Inferior parietal cortex (tissue), 1 donor: ENCODE measurements around the gene MRM2.

Source experiments
- DNase-seq: peaks from one replicate; pipeline ENCODE4 v3.0.0-alpha.2; 2016; ENCODE audit errors: extremely low spot score

MRM2 gene

DNA sequence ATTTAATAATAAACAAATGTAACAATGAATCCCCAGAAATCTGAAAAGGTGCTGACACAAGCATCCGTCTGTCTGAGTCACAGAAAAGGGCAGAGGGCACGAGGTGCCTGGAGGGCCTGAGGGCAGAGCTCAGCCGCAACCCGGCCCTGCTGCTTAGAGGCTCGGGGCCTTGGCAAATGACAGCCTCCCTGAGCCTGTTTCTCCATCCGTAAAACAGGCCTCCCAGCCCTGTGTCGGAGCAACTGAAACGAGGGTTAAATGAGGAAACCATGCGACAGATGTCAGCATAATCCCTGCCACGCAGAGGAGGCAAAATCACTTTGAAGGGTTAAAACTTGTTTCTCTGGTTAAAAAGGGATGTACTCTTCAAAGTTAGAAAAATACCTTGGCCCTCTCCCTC is 24.9 kb upstream of the MRM2 start:
- DNase-seq = no peak

DNA sequence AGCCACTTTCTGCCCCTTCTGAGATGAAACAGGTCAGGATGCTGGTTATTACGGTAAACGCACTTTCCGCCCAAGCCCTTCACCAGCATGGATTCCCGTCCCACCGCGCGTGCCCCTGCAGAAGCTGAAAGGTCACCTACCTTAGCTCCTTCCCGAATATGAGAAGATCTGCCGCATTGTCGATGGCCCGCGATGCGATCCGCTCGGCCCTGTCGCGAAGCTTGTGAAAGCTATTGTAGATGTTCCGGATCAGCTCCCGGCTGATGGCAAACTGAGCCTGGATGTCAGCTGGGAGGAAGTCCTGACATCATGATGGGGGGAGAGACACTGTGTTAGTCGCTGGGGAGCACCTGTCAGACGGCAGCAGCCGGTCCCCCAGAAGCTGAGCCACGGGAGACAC is 22.2 kb upstream of the MRM2 start:
- DNase-seq = no peak

- no peak for DNase-seq
Observed at GRCh38 chr7:2263176-2263575, 21.2 kb upstream of the MRM2 start.

GRCh38 chr7:2261611-2262010 is 19.6 kb upstream of the MRM2 start:
- no peak for DNase-seq

DNA sequence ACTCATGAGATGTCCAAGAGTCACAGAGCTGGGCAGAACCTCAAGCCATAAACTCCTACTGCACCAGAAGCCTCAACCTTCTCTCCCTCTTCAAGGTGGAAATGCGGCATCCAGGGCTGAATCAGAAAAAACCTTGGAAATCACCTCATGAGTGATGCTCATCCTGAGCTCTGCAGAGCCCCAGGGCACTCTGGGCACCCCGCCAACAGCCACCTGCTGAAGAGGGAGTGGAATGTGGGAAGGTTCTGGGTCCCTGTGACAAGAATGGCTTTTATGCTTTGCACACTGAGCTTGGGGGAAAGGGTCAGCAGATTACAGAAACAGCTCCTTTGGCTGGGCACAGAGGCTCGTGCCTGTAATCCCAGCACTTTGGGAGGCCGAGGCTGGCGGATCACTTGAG is 18.8 kb upstream of the MRM2 start:
- no peak for DNase-seq

DNA sequence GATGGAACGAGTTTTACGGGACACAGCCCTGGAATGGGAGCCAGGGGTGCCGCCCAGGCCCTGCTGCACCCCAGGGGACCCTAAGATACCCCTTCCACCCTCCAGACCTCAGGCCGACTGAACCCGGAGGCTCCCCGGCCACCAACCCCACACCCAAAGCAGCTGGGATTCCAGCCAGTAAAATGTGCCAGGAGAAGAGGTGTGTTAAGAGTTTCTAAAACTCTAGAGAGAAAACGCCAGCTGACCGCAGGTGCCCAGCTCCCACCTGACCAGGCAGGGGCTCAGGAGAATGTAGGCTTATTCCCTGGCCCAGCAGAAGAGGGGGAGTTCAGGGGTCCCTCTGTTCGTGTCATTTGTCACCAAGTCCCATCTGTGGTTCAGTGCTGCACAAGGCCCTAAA is 17.5 kb upstream of the MRM2 start:
- no peak for DNase-seq

DNA sequence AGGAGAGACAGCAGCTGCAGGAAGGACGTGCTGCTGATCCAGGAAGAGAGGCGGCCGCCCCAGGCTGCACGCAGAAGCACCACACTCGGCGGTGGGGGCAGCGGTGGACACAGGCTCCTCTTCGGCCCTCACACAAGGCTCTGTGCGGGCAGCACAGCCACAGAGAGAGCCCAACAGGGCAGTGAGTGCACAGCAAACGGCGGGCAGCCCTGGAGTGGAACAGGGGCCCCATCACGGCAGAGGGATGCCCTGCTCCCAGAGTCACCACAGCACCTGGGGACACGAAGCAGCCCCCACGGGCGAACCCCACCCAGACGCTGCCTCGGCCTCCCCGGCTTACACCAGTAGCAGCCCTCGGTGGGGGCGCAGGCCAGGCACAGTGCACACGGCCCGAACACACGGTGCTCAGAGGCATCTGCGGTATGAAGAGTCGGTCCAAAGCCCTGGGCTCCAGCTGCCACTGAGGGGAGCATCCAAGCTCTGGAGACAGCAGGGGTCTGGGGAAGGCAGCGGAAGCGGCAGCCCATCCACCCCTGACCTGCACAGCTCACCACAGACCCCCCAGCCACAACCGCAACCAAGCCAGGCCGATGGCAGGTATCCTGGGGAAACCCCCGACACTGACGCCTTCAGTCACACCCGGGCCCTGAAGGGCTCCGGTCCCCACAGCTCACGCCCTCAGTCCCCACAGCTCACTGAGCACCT is 16.8 kb upstream of the MRM2 start:
- no peak for DNase-seq

GRCh38 chr7:2257651-2258050 is 15.6 kb upstream of the MRM2 start:
- DNase-seq = no peak

DNA sequence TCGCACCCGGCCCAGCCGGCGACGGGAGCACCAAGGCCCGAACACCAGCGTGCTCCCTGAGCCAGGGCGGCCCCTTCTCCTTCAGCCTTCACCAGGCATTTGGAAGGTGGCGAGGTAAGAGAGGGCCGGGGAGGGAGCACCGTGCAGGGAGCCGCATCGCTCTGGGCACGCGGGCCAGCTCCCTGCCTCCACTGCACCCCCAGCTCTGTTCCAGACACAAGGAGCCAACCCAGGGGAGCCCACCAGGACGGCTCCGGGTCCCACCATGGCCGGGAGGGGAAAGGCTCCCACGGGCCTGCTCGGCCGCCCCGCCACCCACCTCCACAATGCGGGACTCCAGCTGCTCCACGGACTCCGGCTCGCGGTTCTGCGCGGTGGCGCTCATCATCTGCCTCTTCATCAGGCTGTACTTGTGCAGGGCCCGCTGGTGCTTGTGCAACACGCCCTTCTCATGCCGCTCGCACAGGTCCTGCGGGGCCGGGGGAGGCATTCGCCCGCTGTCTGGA is 15.1 kb upstream of the MRM2 start:
- DNase-seq = no peak

DNA sequence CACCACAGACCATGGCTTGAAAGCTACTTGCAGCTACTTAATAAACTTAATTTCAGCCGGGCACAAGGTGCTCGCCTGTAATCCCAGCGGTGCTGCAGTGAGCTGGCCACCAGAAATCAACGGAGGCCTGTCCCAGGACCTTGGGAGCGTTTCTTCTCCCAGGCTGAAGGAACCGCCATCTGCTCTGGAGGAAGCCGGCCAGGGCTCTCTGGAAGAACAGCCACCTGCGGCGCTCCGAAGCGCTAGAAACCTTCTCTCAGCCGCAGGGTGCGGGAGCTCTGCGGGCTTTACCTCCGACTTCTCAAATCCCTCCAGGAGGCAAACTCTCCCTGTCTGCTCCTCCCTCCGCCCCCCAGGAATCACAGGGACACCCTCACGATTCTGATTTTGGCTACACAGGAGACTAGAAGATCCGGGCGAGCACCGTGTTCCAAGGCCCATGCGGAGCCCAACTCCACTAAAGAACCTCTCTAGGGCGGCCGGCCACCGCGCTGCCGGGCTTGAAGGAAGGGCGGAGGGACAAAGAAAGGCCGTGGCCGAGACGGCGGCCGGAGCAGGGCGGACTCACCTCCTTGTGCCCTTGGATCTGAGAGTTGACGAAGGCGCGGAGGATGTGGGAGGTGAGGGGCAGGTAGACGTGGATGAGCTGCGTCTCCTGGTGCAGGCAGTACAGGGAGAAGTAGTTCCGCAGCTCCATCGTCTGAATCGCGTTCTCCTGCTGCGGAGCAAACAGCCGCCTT is 14.5 kb upstream of the MRM2 start:
- no peak for DNase-seq

- no peak for DNase-seq
Observed at GRCh38 chr7:2255145-2256139, 13.4 kb upstream of the MRM2 start.

GRCh38 chr7:2254429-2255144 is 12.6 kb upstream of the MRM2 start:
- DNase-seq = no peak

- DNase-seq = no peak
Observed at GRCh38 chr7:2253525-2254244, 11.7 kb upstream of the MRM2 start.

GRCh38 chr7:2253021-2253420 is 11.0 kb upstream of the MRM2 start:
- no peak for DNase-seq

DNA sequence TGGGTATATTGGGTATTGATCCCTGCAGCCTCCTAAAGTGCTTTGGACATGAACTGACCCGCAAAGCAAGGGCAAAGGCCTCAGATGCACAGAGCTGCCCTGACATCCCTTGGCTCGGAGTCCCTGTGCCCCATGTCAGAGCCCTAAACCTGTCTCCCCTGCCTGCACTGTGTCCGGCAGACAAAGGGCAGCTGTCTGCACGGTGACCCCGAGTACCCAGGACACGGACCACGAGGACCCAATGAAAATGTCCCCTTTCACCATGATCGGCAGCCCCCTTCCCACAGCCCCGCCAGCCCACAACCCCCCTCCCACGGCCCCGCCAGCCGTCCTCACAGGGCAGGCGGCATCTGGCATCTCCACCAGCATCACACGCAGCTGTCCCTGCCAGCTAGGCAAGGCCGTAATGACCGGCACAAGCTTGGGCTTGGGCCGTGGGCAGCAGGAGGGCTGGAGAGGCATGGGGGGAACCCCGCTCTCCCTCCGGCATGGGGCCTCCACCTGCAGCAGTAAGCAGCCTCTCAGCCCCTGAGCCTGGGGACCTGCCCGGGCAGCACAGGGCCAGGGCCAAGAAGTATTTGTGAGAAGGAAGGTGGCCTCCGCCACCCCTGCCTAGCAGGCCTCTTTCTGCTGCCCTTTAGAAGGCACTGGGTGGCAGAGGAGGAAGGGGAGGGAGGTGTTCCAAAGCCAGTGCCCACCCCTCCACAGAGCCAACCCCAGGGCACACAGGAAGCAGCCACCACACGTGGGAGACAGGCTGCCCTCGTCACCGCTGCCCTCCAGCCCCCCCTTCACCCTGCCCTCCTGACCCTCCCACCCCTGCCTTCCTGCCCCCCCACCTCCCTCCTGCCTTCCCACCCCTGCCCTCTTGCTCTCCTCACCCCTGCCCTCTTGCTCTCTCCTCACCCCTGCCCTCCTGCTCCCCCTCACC is 10.1 kb upstream of the MRM2 start:
- DNase-seq = no peak

GRCh38 chr7:2251381-2251780 is 9.4 kb upstream of the MRM2 start:
- DNase-seq = no peak

DNA sequence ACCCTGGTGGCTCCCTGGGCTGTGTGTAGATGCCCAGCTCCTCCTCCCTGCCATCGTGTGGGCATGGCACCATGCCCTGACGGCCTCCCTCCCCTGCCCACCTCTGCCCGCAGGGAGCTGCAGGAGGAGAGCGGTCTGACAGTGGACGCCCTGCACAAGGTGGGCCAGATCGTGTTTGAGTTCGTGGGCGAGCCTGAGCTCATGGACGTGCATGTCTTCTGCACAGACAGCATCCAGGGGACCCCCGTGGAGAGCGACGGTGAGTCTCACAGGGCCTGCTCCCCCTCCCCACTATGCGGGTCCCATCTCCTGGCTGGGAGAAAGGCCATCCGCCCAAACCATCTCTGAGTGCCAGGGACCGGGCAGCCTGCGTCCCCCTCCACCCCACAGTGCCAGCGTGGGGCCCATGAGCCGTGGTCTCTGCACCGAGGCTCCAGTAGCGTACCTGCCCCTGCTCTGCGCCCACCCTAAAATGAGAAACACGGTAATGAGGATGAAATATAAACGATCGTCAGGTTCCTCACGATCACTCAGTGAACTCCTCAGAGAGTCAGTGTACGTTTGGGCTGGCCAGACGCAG is 7.8 kb upstream of the MRM2 start:
- no peak for DNase-seq

DNA sequence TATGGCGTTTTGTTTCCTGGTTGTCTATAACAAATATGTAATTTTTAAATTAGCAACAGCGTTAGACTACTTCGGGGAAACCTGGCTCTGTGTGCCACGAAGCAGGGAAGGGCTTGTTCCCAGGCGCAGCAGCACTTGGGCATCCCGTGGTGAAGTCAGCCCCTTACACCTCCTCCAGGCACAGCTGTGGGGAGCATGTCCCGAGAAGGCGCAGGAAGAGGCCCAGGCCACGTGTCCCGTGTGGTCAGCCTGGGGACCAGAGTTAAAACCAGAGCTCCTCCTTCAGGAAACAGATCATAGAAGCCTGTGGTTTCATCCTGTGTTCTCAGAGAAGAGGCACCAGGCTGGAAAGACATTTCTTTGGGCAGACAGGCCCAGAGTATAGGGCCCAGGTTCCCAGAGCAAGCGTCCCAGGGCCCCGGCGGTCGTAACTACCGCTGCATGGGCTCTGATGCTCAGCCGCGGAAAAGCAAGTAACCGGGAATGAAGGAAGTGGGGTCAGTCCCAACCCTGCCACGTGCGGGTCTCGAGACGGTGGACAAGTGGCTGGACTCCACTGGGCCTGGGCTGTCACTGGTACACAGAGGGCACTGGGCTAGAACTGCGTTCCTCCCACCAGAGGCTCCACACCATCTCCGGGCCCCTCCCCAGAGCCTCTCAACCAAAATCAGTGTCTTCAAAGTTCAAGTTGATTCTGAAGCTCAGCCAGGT is 7.1 kb upstream of the MRM2 start:
- DNase-seq = no peak
